ENCODE measurements around the gene KCNJ6. TPM values are rescaled to one million over a fixed set of nuclear protein-coding genes. Genes with fewer than 3 reads are reported as not detected.

The KCNJ6 gene
- total and polyA plus RNA-seq, 2 experiments from 2014 or later, result 0.07 to 0.46 TPM

- Histone ChIP-seq H3K27ac (no peak overlapping the region), H3K4me2 (no peak overlapping the region), H4K20me1 (ENCODE audit: insufficient read depth, poor library complexity, severe bottlenecking) (no peaks in the 10 kb centered on the region), H3K79me2 (no peaks in the 10 kb centered on the region), H3K9me3 (ENCODE audit: low read depth) (no peaks in the 10 kb centered on the region), H3K36me3 (replicated peaks; ENCODE audit: insufficient read depth, low read depth) (no peaks in the 10 kb centered on the region), H2AFZ (no peak overlapping the region), H3K4me1 (ENCODE audit: insufficient read depth) (no peaks in the 10 kb centered on the region), H3K4me3 (no peak overlapping the region), H3K27me3 (no peaks in the 10 kb centered on the region), H3K9me2 (replicated peaks; ENCODE audit: insufficient read depth) (no peaks in the 10 kb centered on the region)
- WGBS (ENCODE audit: low lambda C conversion rate, missing lambda C conversion rate), result 100% methylated on average over 2 of the region's 2 CpGs
- DNase-seq (ENCODE audit: low spot score), result no peak
- TF ChIP-seq EZH2phosphoT487 (IDR thresholded peaks at IDR 0.05; ENCODE audit: low read depth, severe bottlenecking, unreplicated experiment) (no peak), EZH2 (IDR thresholded peaks at IDR 0.05; ENCODE audit: borderline replicate concordance) (no peak), CTCF (IDR thresholded peaks at IDR 0.05; ENCODE audit: poor library complexity) (no peak)
Observed at GRCh38 chr21:37603129-37603528, 313.1 kb downstream of the KCNJ6 start.

- Histone ChIP-seq H4K20me1 (ENCODE audit: insufficient read depth, poor library complexity, severe bottlenecking) (no peaks in the 10 kb centered on the region), H3K9me3 (ENCODE audit: low read depth) (no peaks in the 10 kb centered on the region), H3K27ac (no peak overlapping the region), H3K36me3 (replicated peaks; ENCODE audit: insufficient read depth, low read depth) (no peaks in the 10 kb centered on the region), H3K4me2 (no peak overlapping the region), H2AFZ (no peak overlapping the region), H3K4me3 (no peak overlapping the region), H3K9me2 (replicated peaks; ENCODE audit: insufficient read depth) (no peaks in the 10 kb centered on the region), H3K4me1 (ENCODE audit: insufficient read depth) (no peaks in the 10 kb centered on the region), H3K27me3 (no peaks in the 10 kb centered on the region), H3K79me2 (no peaks in the 10 kb centered on the region)
- TF ChIP-seq EZH2phosphoT487 (IDR thresholded peaks at IDR 0.05; ENCODE audit: low read depth, severe bottlenecking, unreplicated experiment) (no peak), CTCF (IDR thresholded peaks at IDR 0.05; ENCODE audit: poor library complexity) (no peak), EZH2 (IDR thresholded peaks at IDR 0.05; ENCODE audit: borderline replicate concordance) (no peak)
- WGBS (ENCODE audit: low lambda C conversion rate, missing lambda C conversion rate), result 90% methylated on average over 5 of the region's 5 CpGs
- no peak for DNase-seq (ENCODE audit: low spot score)
Observed at GRCh38 chr21:37601915-37602314, 314.3 kb downstream of the KCNJ6 start.

- TF ChIP-seq EZH2phosphoT487 (IDR thresholded peaks at IDR 0.05; ENCODE audit: low read depth, severe bottlenecking, unreplicated experiment) (no peak), CTCF (IDR thresholded peaks at IDR 0.05; ENCODE audit: poor library complexity) (no peak), EZH2 (IDR thresholded peaks at IDR 0.05; ENCODE audit: borderline replicate concordance) (no peak)
- H3K4me2 ChIP-seq, result no peak overlapping the region
- WGBS (ENCODE audit: low lambda C conversion rate, missing lambda C conversion rate), result 86% methylated on average over 3 of the region's 3 CpGs
Observed at GRCh38 chr21:37601027-37601426, 315.2 kb downstream of the KCNJ6 start.

GRCh38 chr21:37595944-37596343, 320.3 kb downstream of the KCNJ6 start:
- DNase-seq (ENCODE audit: low spot score), result no peak
- H3K27me3 ChIP-seq, result no peaks in the 10 kb centered on the region
- H2AFZ ChIP-seq, result no peak overlapping the region
- no peaks in the 10 kb centered on the region for H3K4me1 ChIP-seq (ENCODE audit: insufficient read depth)
- no peak overlapping the region for H3K27ac ChIP-seq
- no peaks in the 10 kb centered on the region for H4K20me1 ChIP-seq (ENCODE audit: insufficient read depth, poor library complexity, severe bottlenecking)
- H3K36me3 ChIP-seq (replicated peaks; ENCODE audit: insufficient read depth, low read depth), result no peaks in the 10 kb centered on the region
- no peak overlapping the region for H3K4me2 ChIP-seq
- WGBS (ENCODE audit: low lambda C conversion rate, missing lambda C conversion rate), result 94% methylated on average over 8 of the region's 8 CpGs
- no peaks in the 10 kb centered on the region for H3K9me3 ChIP-seq (ENCODE audit: low read depth)
- TF ChIP-seq EZH2 (IDR thresholded peaks at IDR 0.05; ENCODE audit: borderline replicate concordance) (no peak), CTCF (IDR thresholded peaks at IDR 0.05; ENCODE audit: poor library complexity) (no peak), EZH2phosphoT487 (IDR thresholded peaks at IDR 0.05; ENCODE audit: low read depth, severe bottlenecking, unreplicated experiment) (no peak)
- no peaks in the 10 kb centered on the region for H3K79me2 ChIP-seq
- H3K4me3 ChIP-seq, result no peak overlapping the region
- no peaks in the 10 kb centered on the region for H3K9me2 ChIP-seq (replicated peaks; ENCODE audit: insufficient read depth)

More at GRCh38 chr21:37601027-37601426, 315.2 kb downstream of the KCNJ6 start:
- no peak for DNase-seq (ENCODE audit: low spot score)
- Histone ChIP-seq H2AFZ (no peak overlapping the region), H4K20me1 (ENCODE audit: insufficient read depth, poor library complexity, severe bottlenecking) (no peaks in the 10 kb centered on the region), H3K9me3 (ENCODE audit: low read depth) (no peaks in the 10 kb centered on the region), H3K79me2 (no peaks in the 10 kb centered on the region), H3K36me3 (replicated peaks; ENCODE audit: insufficient read depth, low read depth) (no peaks in the 10 kb centered on the region), H3K4me3 (no peak overlapping the region), H3K27ac (no peak overlapping the region), H3K4me1 (ENCODE audit: insufficient read depth) (no peaks in the 10 kb centered on the region), H3K9me2 (replicated peaks; ENCODE audit: insufficient read depth) (no peaks in the 10 kb centered on the region), H3K27me3 (no peaks in the 10 kb centered on the region)

All from hepatocyte (in vitro differentiated cells).